Hepatocyte (in vitro differentiated cells): ENCODE results near the gene CD82.

Source experiments
- EZH2 ChIP-seq: fragments of 200-600 bp; sonication (generic); IDR thresholded peaks from 2 replicates; pipeline ENCODE4 v1.6.1; 2016; ENCODE audit warnings: antibody characterized with exemption, mild to moderate bottlenecking, borderline replicate concordance
- TF ChIP-seq, protein P1 (sequence below): fragments of 200-600 bp; sonication (generic); IDR thresholded peaks from 2 replicates; pipeline ENCODE4 v1.5.1; 2016; ENCODE audit warnings: antibody characterized with exemption, mild to moderate bottlenecking; ENCODE audit not compliant: poor library complexity

DNA sequence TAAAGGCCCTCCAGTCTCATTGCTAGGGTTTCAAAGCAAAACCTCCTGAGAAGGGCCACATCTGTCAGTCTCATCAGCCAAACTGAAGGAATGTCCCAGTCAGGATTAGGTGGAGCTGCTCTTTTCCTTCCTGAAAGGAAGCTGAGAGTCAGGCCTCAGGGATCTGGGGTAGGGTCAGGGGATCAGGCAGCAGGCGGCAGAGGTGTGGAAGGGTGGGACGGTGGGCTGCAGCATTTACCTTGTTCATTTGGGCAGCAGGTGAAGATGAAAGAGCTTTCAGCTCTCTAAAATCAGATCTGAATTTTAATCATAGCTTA is 17.8 kb downstream of the CD82 start:
- TF ChIP-seq, protein P1, sequence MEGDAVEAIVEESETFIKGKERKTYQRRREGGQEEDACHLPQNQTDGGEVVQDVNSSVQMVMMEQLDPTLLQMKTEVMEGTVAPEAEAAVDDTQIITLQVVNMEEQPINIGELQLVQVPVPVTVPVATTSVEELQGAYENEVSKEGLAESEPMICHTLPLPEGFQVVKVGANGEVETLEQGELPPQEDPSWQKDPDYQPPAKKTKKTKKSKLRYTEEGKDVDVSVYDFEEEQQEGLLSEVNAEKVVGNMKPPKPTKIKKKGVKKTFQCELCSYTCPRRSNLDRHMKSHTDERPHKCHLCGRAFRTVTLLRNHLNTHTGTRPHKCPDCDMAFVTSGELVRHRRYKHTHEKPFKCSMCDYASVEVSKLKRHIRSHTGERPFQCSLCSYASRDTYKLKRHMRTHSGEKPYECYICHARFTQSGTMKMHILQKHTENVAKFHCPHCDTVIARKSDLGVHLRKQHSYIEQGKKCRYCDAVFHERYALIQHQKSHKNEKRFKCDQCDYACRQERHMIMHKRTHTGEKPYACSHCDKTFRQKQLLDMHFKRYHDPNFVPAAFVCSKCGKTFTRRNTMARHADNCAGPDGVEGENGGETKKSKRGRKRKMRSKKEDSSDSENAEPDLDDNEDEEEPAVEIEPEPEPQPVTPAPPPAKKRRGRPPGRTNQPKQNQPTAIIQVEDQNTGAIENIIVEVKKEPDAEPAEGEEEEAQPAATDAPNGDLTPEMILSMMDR: no peak
- TF ChIP-seq EZH2: no peak
